Prostate gland (tissue), 2 donors: ENCODE measurements around the gene DMXL2. TPM values are rescaled to one million over a fixed set of nuclear protein-coding genes. Genes with fewer than 3 reads are reported as not detected.

Experiments used
- DNase-seq: peaks from one replicate; pipeline ENCODE4 v3.0.0-alpha.2; 2019; ENCODE audit warnings: low spot score
- H3K27ac ChIP-seq, 2 donors: fragments of 200-600 bp; sonication (generic); 2 replicates each; pipeline ENCODE4 v1.5.1; 2017 to 2019
- H3K27me3 ChIP-seq: fragments of 200-600 bp; sonication (generic); replicated peaks from 2 replicates; pipeline ENCODE4 v1.5.1; 2019; ENCODE audit not compliant: insufficient read depth
- H3K36me3 ChIP-seq, 2 donors: fragments of 200-600 bp; sonication (generic); 1 replicate in 1 of 2; 2 replicates in 1 of 2; pipeline versions ENCODE4 v1.5.1 to v1.8.1; 2017 to 2019
- H3K4me1 ChIP-seq: fragments of 200-600 bp; sonication (generic); replicated peaks from 2 replicates; pipeline ENCODE4 v1.5.1; 2019
- H3K4me3 ChIP-seq, 2 donors: fragments of 200-600 bp; sonication (generic); 2 replicates each; pipeline ENCODE4 v1.5.1; 2017 to 2019
- H3K9me3 ChIP-seq: fragments of 200-600 bp; sonication (generic); 2 replicates; pipeline ENCODE4 v1.5.1; 2017
- POLR2A ChIP-seq: fragments of 450-650 bp; IDR thresholded peaks from one replicate; pipeline ENCODE4 v1.6.1; 2016; ENCODE audit warnings: antibody characterized with exemption, mild to moderate bottlenecking
- POLR2AphosphoS5 ChIP-seq: sonication (generic); formaldehyde crosslinking; IDR thresholded peaks from one replicate; pipeline ENCODE4 v1.6.1; 2017; ENCODE audit warnings: antibody characterized with exemption
- WGBS: methylation state at CpG from one replicate; pipeline ENCODE4 v1.1.5; 2018; 5-methylcytosine and 5-hydroxymethylcytosine counted together
- intact Hi-C: fragments of 100-400 bp; cut with DNase I; formaldehyde crosslinking; loops from one replicate; pipeline ENCODE4 v1.14.2; 2022
- total RNA-seq, 2 donors: library from RNA; depleted of rRNA; stranded (reverse); fragments of >200 nt; gene quantifications; one replicate each; pipeline ENCODE4 v1.1.0, GENCODE V29; 2016
- TF ChIP-seq, protein P1 (sequence below), 4 experiments: fragments of 200-600 bp in 2 of 4; fragments of 450-650 bp in 2 of 4; sonication (generic) in 2 of 4; IDR thresholded peaks; 1 replicate in 3 of 4; 2 replicates in 1 of 4; pipeline ENCODE4 v1.5.1; 2016 to 2019; ENCODE audit warnings: antibody characterized with exemption in 4 of 4, mild to moderate bottlenecking in 2 of 4, moderate library complexity in 2 of 4

Gene DMXL2
- total RNA-seq, 2 donors from 2014 or later: 12.2 to 35.3 TPM

DNA sequence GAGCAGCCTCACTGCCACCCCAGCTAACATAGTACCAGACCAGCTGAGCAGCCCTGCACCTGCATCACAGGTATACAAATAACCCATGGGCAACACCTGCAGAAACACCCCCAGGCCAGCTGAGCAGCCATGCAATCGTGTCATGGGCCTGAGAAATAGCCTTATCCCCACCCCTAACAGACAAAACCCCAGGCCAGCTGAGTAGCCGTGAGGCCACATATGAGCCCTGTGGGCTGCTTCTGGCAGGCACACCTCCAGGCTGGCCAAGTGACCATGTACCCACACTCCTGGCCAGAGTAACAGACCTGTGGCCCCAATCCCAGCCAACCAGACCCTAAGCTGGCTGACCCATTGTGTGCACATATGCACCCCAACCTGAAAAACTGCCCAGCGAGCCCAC, 138.6 kb downstream of the DMXL2 start:
- intact Hi-C loops: no loop called here
- Histone ChIP-seq H3K4me3 (no peak overlapping the region), H3K27me3 (no peaks in the 10 kb centered on the region), H3K36me3 (no peaks in the 10 kb centered on the region), H3K27ac (no peak overlapping the region), H3K4me1 (no peaks in the 10 kb centered on the region), H3K9me3 (no peaks in the 10 kb centered on the region)
- TF ChIP-seq, protein P1, sequence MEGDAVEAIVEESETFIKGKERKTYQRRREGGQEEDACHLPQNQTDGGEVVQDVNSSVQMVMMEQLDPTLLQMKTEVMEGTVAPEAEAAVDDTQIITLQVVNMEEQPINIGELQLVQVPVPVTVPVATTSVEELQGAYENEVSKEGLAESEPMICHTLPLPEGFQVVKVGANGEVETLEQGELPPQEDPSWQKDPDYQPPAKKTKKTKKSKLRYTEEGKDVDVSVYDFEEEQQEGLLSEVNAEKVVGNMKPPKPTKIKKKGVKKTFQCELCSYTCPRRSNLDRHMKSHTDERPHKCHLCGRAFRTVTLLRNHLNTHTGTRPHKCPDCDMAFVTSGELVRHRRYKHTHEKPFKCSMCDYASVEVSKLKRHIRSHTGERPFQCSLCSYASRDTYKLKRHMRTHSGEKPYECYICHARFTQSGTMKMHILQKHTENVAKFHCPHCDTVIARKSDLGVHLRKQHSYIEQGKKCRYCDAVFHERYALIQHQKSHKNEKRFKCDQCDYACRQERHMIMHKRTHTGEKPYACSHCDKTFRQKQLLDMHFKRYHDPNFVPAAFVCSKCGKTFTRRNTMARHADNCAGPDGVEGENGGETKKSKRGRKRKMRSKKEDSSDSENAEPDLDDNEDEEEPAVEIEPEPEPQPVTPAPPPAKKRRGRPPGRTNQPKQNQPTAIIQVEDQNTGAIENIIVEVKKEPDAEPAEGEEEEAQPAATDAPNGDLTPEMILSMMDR (IDR thresholded peaks at IDR 0.05): no peak
- TF ChIP-seq POLR2AphosphoS5 (no peak), POLR2A (no peak)
- DNase-seq: no peak
- 100% methylated on average over 2 of the region's 3 CpGs for WGBS

DNA sequence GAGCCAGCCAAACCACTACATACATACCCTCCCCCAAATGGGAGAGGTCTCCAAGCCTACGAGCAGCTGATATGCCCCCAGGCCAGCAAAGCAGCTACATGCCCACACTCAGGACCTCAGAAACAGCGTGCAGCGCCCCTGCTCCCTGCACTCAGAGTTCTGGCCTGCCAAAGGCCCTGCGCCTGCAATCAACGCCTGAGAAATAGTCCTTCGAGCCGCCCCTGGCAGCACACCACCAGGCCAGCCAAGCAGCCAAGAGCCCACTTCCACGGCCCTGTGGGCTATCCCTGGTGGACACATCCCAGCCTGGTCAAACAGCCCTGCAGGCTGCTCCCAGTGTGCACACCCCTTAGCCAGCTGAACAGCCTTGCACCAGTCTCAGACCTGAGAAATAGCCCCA, 139.1 kb downstream of the DMXL2 start:
- no peak overlapping the region for H3K27ac ChIP-seq
- H3K4me3 ChIP-seq: no peak overlapping the region
- 97% methylated on average over 6 of the region's 8 CpGs for WGBS
- H3K4me1 ChIP-seq: no peaks in the 10 kb centered on the region
- DNase-seq: no peak
- no peaks in the 10 kb centered on the region for H3K9me3 ChIP-seq
- TF ChIP-seq POLR2AphosphoS5: no peak
- no peak for TF ChIP-seq POLR2A
- TF ChIP-seq, protein P1 (IDR thresholded peaks at IDR 0.05): no peak
- intact Hi-C loops: no loop called here
- no peaks in the 10 kb centered on the region for H3K36me3 ChIP-seq
- H3K27me3 ChIP-seq: no peaks in the 10 kb centered on the region

DNA sequence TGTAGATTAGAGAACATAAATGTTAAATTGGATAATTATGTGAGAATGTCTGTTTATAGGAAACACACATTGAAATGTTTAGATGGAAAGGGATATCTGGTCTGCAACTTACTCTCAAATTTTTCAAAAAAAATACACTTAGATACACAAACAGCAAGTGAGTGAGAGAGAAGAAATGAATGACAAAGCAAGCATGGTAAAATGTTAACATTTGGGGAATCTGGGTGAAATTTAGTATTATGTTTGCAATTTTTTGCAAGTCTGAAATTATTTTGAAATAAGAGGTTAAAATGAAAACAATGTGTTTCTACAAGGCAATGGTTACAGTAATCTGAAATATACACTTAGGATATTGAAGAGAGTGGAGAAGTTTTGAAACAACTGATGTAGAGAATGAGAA, 146.8 kb downstream of the DMXL2 start:
- no peaks in the 10 kb centered on the region for H3K27me3 ChIP-seq
- intact Hi-C loops: no loop called here
- H3K9me3 ChIP-seq: no peaks in the 10 kb centered on the region
- no peaks in the 10 kb centered on the region for H3K36me3 ChIP-seq
- no peak for DNase-seq
- no peak overlapping the region for H3K4me3 ChIP-seq
- H3K4me1 ChIP-seq: no peaks in the 10 kb centered on the region
- H3K27ac ChIP-seq: no peak overlapping the region
- no peak for TF ChIP-seq POLR2A
- TF ChIP-seq, protein P1 (IDR thresholded peaks at IDR 0.05): no peak
- TF ChIP-seq POLR2AphosphoS5: no peak

DNA sequence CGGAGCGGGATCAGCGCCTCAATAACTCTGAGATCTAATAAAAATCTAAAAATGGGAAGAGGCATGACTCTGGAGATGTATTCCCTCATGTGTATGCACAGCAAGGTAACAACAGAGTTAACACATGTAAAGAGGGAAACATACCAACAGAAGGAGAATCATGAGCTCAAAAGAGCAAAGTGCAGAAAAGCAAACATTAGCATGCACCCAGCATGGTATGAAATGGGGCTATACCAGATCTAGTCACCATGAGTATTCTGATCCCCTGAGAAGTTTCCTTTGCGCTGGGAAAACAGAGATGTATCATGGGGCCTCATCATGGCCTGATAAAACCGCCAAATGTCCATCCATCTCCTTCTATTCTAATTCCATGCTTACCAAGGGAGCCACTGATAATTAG, 152.1 kb downstream of the DMXL2 start:
- no peak for TF ChIP-seq POLR2A
- TF ChIP-seq, protein P1 (IDR thresholded peaks at IDR 0.05): no peak
- Histone ChIP-seq H3K27me3 (no peaks in the 10 kb centered on the region), H3K27ac (no peak overlapping the region), H3K36me3 (no peaks in the 10 kb centered on the region), H3K9me3 (no peaks in the 10 kb centered on the region), H3K4me3 (no peak overlapping the region), H3K4me1 (no peaks in the 10 kb centered on the region)
- DNase-seq: no peak
- intact Hi-C loops: no loop called here
- 97% methylated on average over 5 of the region's 5 CpGs for WGBS

DNA sequence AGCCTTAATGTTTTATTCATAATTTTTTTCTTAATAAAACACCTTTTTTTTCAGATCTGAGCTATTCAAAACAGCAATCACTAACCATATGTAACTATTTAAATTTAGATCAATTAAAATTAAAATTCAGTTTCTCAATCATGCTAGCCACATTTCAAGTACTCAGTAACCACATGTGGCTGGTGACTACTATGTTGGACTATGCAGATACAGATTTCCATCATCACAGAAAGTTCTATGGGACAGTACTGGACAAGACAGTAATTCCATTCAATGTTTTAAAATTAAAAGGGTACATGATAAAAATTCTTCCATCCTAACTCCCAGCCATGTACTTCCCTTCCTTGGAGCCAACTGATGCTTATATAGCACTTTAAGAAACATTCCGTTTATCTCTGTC, 161.8 kb downstream of the DMXL2 start:
- TF ChIP-seq POLR2AphosphoS5 (no peak), POLR2A (no peak)
- TF ChIP-seq, protein P1 (IDR thresholded peaks at IDR 0.05): no peak
- Histone ChIP-seq H3K27me3 (no peaks in the 10 kb centered on the region), H3K36me3 (no peaks in the 10 kb centered on the region), H3K4me3 (no peak overlapping the region), H3K4me1 (no peaks in the 10 kb centered on the region), H3K9me3 (no peaks in the 10 kb centered on the region), H3K27ac (no peak overlapping the region)
- no peak for DNase-seq
- 92% methylated on average over 1 of the region's 1 CpG for WGBS
- intact Hi-C loops: no loop called here
